ENCODE results near the gene PSME1.
"Not testable (repeated sequence)": the region's sequence is repeated elsewhere in the genome, so short reads cannot be mapped to it uniquely, and the experiment has no call there.

Gene PSME1

GRCh38 chr14:24102357-24103048 is 33.5 kb upstream of the PSME1 start:
- no peak for TF ChIP-seq CTCF (IDR thresholded peaks at IDR 0.05)
- Mint-ChIP-seq H3K36me3 (ENCODE audit: low read depth) (peaks cover 32% of the 10 kb centered on the region), H3K27ac (no peak overlapping the region), H3K4me3 (no peak overlapping the region), H3K9me3 (peaks cover 14% of the 10 kb centered on the region), H3K27me3 (ENCODE audit: low read depth, poor library complexity) (no peaks in the 10 kb centered on the region), H3K4me1 (peaks cover 6% of the 10 kb centered on the region)
- no peak for DNase-seq

- peaks cover 14% of the 10 kb centered on the region for H3K9me3 Mint-ChIP-seq
- DNase-seq, result no peak
- no peaks in the 10 kb centered on the region for H3K27me3 Mint-ChIP-seq (ENCODE audit: low read depth, poor library complexity)
- no peak overlapping the region for H3K4me3 Mint-ChIP-seq
- H3K4me1 Mint-ChIP-seq, result peaks cover 6% of the 10 kb centered on the region
- no peak for TF ChIP-seq CTCF (IDR thresholded peaks at IDR 0.05)
- peak overlapping the region; percentile 86 for H3K27ac Mint-ChIP-seq
- H3K36me3 Mint-ChIP-seq (ENCODE audit: low read depth), result peaks cover 32% of the 10 kb centered on the region
Observed at GRCh38 chr14:24103451-24103850, 32.5 kb upstream of the PSME1 start.

- H3K4me3 Mint-ChIP-seq; H3K27me3 Mint-ChIP-seq (ENCODE audit: low read depth, poor library complexity); DNase-seq: not testable (repeated sequence)
- Mint-ChIP-seq H3K9me3 (peaks cover 14% of the 10 kb centered on the region), H3K4me1 (peaks cover 11% of the 10 kb centered on the region), H3K36me3 (ENCODE audit: low read depth) (peaks cover 32% of the 10 kb centered on the region), H3K27ac (peak overlapping the region; percentile 88)
Observed at GRCh38 chr14:24105609-24106239, 30.3 kb upstream of the PSME1 start.

GRCh38 chr14:24106672-24107271 is 29.2 kb upstream of the PSME1 start:
- Mint-ChIP-seq H3K27me3 (ENCODE audit: low read depth, poor library complexity) (no peaks in the 10 kb centered on the region), H3K27ac (no peak overlapping the region), H3K4me3 (no peak overlapping the region), H3K9me3 (peaks cover 14% of the 10 kb centered on the region), H3K36me3 (ENCODE audit: low read depth) (peaks cover 32% of the 10 kb centered on the region), H3K4me1 (peaks cover 11% of the 10 kb centered on the region)
- no peak for DNase-seq
- TF ChIP-seq CTCF (IDR thresholded peaks at IDR 0.05), result no peak

GRCh38 chr14:24108336-24108874 is 27.6 kb upstream of the PSME1 start:
- Mint-ChIP-seq H3K27me3 (ENCODE audit: low read depth, poor library complexity) (no peaks in the 10 kb centered on the region), H3K4me3 (no peak overlapping the region), H3K9me3 (peaks cover 14% of the 10 kb centered on the region), H3K36me3 (ENCODE audit: low read depth) (peaks cover 19% of the 10 kb centered on the region), H3K27ac (no peak overlapping the region), H3K4me1 (peaks cover 11% of the 10 kb centered on the region)
- no peak for DNase-seq
- TF ChIP-seq CTCF (IDR thresholded peaks at IDR 0.05), result no peak

- H3K27ac Mint-ChIP-seq, result no peak overlapping the region
- H3K4me1 Mint-ChIP-seq, result peaks cover 11% of the 10 kb centered on the region
- H3K36me3 Mint-ChIP-seq (ENCODE audit: low read depth), result peaks cover 2% of the 10 kb centered on the region
- H3K9me3 Mint-ChIP-seq, result peaks cover under 1% of the 10 kb centered on the region
- H3K27me3 Mint-ChIP-seq (ENCODE audit: low read depth, poor library complexity), result peaks cover 4% of the 10 kb centered on the region
- DNase-seq, result no peak
- no peak for TF ChIP-seq CTCF (IDR thresholded peaks at IDR 0.05)
- no peak overlapping the region for H3K4me3 Mint-ChIP-seq
Observed at GRCh38 chr14:24110060-24110459, 25.9 kb upstream of the PSME1 start.

All from nephron progenitor cell (in vitro differentiated cells).